Mesodermal cell (in vitro differentiated cells): ENCODE data around the gene JAKMIP3.

Source experiments
- H3K27ac ChIP-seq: 2 replicates; pipeline ENCODE4 v1.7.0; 2013; ENCODE audit warnings: mild to moderate bottlenecking, low read depth, low read length, moderate library complexity; ENCODE audit not compliant: severe bottlenecking
- H3K36me3 ChIP-seq: 2 replicates; pipeline ENCODE4 v1.7.1; 2013; ENCODE audit warnings: mild to moderate bottlenecking, low read length, moderate library complexity; ENCODE audit not compliant: control insufficient read depth, insufficient read depth
- H3K4me1 ChIP-seq: one replicate; pipeline ENCODE4 v1.7.1; 2013; ENCODE audit warnings: mild to moderate bottlenecking, low read length; ENCODE audit not compliant: insufficient read depth, control insufficient read depth, poor library complexity, severe bottlenecking
- H3K4me3 ChIP-seq: 2 replicates; pipeline ENCODE4 v1.7.0; 2013; ENCODE audit warnings: low read length, control low read depth, mild to moderate bottlenecking; ENCODE audit not compliant: insufficient read depth, poor library complexity, severe bottlenecking; ENCODE audit errors: extremely low read depth
- H3K9me3 ChIP-seq: 2 replicates; pipeline ENCODE4 v1.7.1; 2013; ENCODE audit warnings: mild to moderate bottlenecking, low read length, moderate library complexity; ENCODE audit not compliant: control insufficient read depth
- WGBS, 2 experiments: methylation state at CpG; one replicate each; pipeline ENCODE4 v1.1.5; 2013; ENCODE audit warnings: missing lambda C conversion rate in 2 of 2; ENCODE audit not compliant: insufficient coverage in 2 of 2; 5-methylcytosine and 5-hydroxymethylcytosine counted together

The JAKMIP3 gene

DNA sequence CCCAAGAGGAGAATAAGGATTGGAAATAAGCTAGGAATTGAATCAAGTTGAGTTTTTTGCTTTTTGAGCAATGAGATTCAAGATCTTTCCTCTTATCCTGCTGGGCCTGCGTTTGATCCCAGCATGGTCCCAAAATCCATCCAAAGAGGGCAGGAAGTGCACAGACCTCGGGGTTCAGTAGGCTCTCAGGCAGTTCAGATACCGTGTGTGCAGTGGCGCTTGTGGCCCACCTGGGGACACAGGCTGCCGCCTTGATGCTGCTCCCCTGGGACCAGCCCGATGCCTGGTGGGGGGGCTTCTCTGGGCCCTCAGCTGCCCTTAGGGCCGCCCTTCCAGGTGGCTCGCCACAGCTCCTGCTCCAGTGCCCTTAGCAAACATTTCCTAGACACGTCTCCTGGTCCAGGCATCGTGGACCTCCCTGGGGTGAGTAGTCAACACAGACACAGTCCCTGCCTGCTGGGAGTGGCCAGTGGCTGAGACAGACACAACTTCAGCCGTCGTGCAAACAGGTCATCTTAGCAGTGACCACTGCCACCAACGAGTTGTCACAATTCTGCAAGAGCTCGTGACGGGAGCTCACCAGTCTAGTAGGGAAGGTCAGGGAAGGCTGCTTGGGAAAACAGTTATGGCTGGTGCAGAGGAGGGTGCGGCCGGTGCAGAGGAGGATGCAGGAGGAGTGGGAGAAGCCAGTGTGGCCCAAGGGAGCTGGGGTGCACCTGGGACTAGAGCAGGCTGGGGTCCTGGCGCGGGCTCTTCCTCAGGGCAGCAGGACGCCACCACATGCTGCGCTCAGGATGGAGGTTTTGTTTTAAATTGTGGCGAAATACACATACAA, 21.7 kb upstream of the JAKMIP3 start:
- Histone ChIP-seq H3K4me1 (no peaks in the 10 kb centered on the region), H3K36me3 (no peaks in the 10 kb centered on the region), H3K4me3 (no peak overlapping the region), H3K27ac (no peak overlapping the region), H3K9me3 (no peaks in the 10 kb centered on the region)
- 67 to 72% methylated on average over 16 to 20 of the region's 22 CpGs for WGBS, 2 experiments

GRCh38 chr10:132044803-132045202, 20.9 kb upstream of the JAKMIP3 start:
- Histone ChIP-seq H3K36me3 (no peaks in the 10 kb centered on the region), H3K4me3 (no peak overlapping the region), H3K4me1 (no peaks in the 10 kb centered on the region), H3K27ac (no peak overlapping the region), H3K9me3 (no peaks in the 10 kb centered on the region)
- 92 to 95% methylated on average over 15 to 18 of the region's 18 CpGs for WGBS, 2 experiments

GRCh38 chr10:132045324-132045723, 20.4 kb upstream of the JAKMIP3 start:
- H3K4me1 ChIP-seq = no peaks in the 10 kb centered on the region
- H3K36me3 ChIP-seq = no peaks in the 10 kb centered on the region
- H3K27ac ChIP-seq = no peak overlapping the region
- 93 to 100% methylated on average over 3 of the region's 9 CpGs for WGBS, 2 experiments
- H3K9me3 ChIP-seq = no peaks in the 10 kb centered on the region
- no peak overlapping the region for H3K4me3 ChIP-seq

- 90 to 91% methylated on average over 20 to 28 of the region's 42 CpGs for WGBS, 2 experiments
- H3K4me1 ChIP-seq = no peaks in the 10 kb centered on the region
- H3K4me3 ChIP-seq = no peak overlapping the region
- H3K27ac ChIP-seq = no peak overlapping the region
- H3K36me3 ChIP-seq = no peaks in the 10 kb centered on the region
- H3K9me3 ChIP-seq = peaks cover 12% of the 10 kb centered on the region
These were observed 18.0 kb upstream of the JAKMIP3 start for GRCh38 chr10:132047575-132048293.

GRCh38 chr10:132048294-132048667, 17.5 kb upstream of the JAKMIP3 start:
- Histone ChIP-seq H3K4me3 (no peak overlapping the region), H3K36me3 (no peaks in the 10 kb centered on the region), H3K4me1 (no peaks in the 10 kb centered on the region), H3K27ac (no peak overlapping the region), H3K9me3 (peaks cover 18% of the 10 kb centered on the region)
- 89 to 92% methylated on average over 2 to 4 of the region's 7 CpGs for WGBS, 2 experiments

DNA sequence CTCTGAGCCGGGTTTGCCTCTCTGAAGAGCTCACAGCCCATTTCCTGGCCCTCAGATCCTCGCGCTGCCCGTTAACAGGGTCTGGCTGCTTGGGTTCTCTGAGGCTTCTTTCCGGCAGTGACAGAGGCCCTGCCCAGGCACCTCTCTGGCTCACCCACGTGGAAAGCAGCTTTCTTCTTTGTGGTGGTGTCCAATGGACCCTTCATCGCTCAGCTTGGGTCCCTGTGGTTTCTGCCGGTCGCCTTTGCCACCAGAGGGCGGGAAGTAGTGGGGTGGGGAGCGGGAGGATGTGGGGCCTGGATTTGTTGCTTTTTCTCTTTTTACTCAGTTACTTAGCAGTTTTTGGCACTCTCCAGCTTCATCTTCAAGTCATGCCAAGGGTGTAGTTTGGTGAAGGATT, 15.6 kb upstream of the JAKMIP3 start:
- no peak overlapping the region for H3K27ac ChIP-seq
- WGBS, 2 experiments = 84 to 85% methylated on average over 6 to 7 of the region's 11 CpGs
- no peaks in the 10 kb centered on the region for H3K36me3 ChIP-seq
- no peaks in the 10 kb centered on the region for H3K4me1 ChIP-seq
- peaks cover 24% of the 10 kb centered on the region for H3K9me3 ChIP-seq
- H3K4me3 ChIP-seq = no peak overlapping the region

GRCh38 chr10:132052124-132052523, 13.6 kb upstream of the JAKMIP3 start:
- Histone ChIP-seq H3K27ac (no peak overlapping the region), H3K9me3 (peaks cover 24% of the 10 kb centered on the region), H3K4me1 (no peaks in the 10 kb centered on the region), H3K36me3 (no peaks in the 10 kb centered on the region), H3K4me3 (no peak overlapping the region)
- 80% methylated on average over 1 of the region's 1 CpG; no CpG with 5 or more reads in 1 of the 2 experiments for WGBS, 2 experiments

- 48 to 55% methylated on average over 6 to 9 of the region's 9 CpGs for WGBS, 2 experiments
- no peak overlapping the region for H3K27ac ChIP-seq
- H3K4me3 ChIP-seq = no peak overlapping the region
- H3K9me3 ChIP-seq = peaks cover 24% of the 10 kb centered on the region
- H3K4me1 ChIP-seq = no peaks in the 10 kb centered on the region
- no peaks in the 10 kb centered on the region for H3K36me3 ChIP-seq
These were observed 11.2 kb upstream of the JAKMIP3 start for GRCh38 chr10:132054564-132054963.

DNA sequence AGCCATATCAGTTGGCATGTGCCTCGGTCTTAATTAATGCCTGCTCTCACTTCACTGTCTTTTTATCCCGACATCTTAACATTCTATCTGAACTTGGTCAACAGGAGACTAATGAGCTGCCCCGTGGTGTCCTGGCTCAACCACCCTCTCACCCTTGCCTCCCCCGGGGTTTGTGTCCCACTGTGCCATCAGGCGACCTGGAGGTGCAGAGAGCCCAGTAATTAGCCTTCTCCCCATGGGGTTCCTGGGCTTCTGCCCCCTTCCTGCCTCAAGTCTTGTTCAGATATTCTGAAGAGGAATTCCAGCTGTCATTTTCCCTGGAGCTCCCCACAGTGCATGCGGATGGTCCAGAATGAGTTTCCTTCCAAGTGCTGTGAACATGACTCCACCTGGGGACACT, 10.1 kb upstream of the JAKMIP3 start:
- WGBS, 2 experiments = 66 to 79% methylated on average over 4 to 6 of the region's 6 CpGs
- Histone ChIP-seq H3K27ac (no peak overlapping the region), H3K4me1 (no peaks in the 10 kb centered on the region), H3K9me3 (peaks cover 24% of the 10 kb centered on the region), H3K4me3 (no peak overlapping the region), H3K36me3 (no peaks in the 10 kb centered on the region)

DNA sequence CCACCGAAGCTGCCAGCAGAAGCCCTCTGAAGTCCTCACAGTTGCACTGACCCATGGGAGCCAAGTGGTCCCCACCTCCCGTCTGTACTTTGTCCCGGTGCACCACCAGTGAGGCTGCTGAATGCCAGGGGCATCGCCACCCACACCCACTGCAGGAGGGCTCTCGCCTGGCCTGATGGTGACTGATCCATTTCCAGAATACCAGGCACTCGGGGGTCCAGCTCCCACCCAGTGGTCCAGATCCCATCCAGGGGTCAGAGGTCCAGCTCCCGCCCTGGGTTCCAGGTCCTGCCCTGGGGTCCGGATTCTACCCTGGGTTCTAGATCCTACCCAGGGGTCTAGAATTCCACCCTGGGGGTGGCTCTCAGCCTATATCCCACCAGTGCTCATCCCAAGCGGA, 9.1 kb upstream of the JAKMIP3 start:
- Histone ChIP-seq H3K27ac (no peak overlapping the region), H3K36me3 (no peaks in the 10 kb centered on the region), H3K4me3 (no peak overlapping the region), H3K4me1 (no peaks in the 10 kb centered on the region), H3K9me3 (peaks cover 22% of the 10 kb centered on the region)
- 87 to 88% methylated on average over 7 to 8 of the region's 9 CpGs for WGBS, 2 experiments

GRCh38 chr10:132057191-132057681, 8.5 kb upstream of the JAKMIP3 start:
- Histone ChIP-seq H3K9me3 (peaks cover 17% of the 10 kb centered on the region), H3K4me1 (no peaks in the 10 kb centered on the region), H3K4me3 (no peak overlapping the region), H3K27ac (no peak overlapping the region), H3K36me3 (no peaks in the 10 kb centered on the region)
- 86 to 91% methylated on average over 17 to 21 of the region's 21 CpGs for WGBS, 2 experiments
